ENCODE data around the gene MANF.
"Not testable (repeated sequence)": the region's sequence is repeated elsewhere in the genome, so short reads cannot be mapped to it uniquely, and the experiment has no call there.

MANF gene

DNA sequence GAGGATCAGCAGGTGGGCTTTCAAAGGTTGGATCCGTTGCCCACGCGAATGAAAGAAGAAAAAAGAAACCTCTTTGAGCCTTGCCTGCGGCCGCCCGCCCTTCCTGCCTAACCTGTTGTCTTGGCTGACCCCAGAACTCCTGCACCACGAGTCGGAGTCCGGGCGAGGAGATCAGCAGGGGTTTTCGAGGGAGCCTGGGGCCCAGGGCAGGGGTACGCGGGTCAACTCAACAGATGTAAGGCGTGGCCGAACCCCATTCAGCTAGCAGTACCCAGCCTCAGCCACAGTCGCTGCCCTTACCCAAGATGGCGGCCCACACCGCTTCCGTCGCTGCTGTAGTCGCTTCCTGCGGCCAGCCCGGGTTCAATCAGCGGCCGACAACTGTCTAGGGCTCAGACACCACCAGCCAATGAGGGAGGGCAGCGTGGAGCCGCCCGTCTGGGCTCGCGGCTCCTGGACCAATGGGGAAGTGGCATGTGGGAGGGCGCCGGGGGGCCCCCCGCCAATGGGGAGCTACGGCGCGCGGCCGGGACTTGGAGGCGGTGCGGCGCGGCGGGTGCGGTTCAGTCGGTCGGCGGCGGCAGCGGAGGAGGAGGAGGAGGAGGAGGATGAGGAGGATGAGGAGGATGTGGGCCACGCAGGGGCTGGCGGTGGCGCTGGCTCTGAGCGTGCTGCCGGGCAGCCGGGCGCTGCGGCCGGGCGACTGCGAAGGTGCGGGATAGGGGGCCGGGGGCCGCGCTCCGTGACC, at the start of gene MANF:
Gene MANF, plus strand, starts transcription at position 566 of the 748 bp plus-strand sequence. Its CDS starts 52 bp downstream, at position 618.
- DNase-seq, result peak; percentile 24

GRCh38 chr3:51336261-51336660, 48.8 kb upstream of the MANF start:
- DNase-seq, result no peak

DNA sequence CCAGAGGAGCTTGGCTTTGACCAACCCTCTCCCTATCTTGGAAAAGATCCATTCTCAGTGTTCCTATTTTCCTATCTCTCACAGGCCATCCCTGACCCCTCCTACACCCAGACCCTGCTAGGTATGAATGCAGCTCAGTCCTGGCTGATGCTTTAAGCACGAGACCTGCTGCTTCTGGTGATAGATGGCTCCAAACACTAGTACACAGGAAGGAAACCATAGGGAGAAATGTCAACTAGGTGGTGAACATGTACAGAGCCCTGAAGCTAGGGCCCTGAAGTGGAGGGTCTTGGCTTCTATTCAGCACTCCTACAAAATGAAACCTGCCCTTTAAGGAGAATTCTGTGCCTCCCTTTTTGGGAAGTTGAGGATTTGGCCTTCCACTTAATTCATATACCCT, 47.4 kb upstream of the MANF start:
- DNase-seq, result no peak

DNA sequence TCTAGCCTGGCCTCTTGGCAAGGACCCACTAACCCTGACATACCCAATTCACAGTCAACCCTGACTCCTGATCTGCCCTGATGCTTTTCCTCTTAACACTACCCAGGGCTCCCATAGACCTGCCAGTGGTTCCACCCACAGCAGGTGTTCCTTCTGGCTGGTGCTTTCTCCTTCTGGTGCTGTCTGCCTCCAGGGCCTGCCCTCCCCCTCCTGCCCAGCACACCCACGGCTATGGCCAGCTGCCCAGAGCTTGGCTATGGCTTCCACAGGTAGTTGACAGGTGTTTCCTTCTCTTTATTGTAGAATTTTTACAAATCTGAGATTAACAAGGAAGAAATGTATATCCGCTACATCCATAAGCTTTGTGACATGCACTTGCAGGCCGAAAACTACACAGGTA, 46.5 kb upstream of the MANF start:
- DNase-seq, result no peak

DNA sequence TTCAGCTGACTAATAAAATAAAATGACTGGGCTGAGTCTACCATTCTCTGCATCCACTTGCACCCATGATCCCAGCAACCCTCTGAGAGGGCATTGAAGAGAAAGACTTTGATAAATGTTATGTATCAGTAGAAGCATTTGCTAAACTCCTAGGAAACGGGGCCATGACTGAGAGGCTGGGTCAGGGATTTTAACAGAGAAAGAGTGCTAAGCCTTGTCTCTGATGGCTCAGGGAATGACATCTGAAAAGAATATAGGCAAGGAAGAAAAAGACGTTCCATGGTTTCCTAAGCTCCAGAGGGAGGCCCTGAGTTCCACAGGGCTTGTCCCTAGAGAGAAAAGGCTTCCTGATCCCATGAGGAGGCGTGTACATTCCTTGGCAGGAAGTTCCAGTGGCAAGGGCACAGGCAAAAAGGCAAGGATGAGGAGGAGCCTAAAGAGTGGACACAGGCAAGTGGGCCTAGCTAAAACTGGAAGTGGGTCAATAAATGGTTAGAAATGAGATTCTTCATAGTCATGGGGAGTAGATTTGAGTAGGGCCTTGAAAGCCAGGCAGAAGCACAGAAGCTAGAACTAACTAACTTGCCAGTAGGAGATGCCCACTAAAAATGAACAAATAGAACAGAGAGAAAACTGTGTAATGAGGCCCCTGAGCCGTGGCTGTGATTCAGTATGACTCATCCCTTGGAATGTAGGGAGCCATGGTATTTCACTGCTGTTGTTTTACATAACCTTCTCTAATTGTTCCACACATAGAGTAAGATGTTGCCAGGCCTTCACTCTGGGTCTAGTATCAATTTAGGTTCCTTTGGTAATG, 44.9 kb upstream of the MANF start:
- DNase-seq, result no peak

GRCh38 chr3:51340989-51341636, 44.0 kb upstream of the MANF start:
- DNase-seq, result no peak

GRCh38 chr3:51343918-51344687, 41.0 kb upstream of the MANF start:
- no peak for DNase-seq

DNA sequence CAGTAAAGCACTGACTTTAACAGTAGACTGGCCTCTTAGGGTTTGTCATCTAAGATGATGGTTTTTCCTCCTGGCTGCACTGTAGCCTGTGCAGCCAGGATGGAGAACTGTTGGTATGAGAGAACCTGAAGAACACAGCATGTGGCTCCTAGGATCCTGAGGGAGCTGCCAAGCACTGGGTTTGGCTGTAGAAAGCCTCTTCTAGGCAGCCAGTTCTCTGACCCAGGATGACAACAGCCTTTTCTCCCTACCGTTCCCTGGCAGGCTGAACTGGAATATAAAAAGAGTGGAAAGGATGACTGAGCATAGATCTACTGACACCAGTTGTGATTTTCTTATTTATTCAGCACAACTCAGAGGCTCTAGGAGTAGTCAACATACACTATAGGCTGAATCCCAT, 34.3 kb upstream of the MANF start:
- no peak for DNase-seq

- DNase-seq, result no peak
Measured at GRCh38 chr3:51353131-51353530, 32.0 kb upstream of the MANF start.

DNA sequence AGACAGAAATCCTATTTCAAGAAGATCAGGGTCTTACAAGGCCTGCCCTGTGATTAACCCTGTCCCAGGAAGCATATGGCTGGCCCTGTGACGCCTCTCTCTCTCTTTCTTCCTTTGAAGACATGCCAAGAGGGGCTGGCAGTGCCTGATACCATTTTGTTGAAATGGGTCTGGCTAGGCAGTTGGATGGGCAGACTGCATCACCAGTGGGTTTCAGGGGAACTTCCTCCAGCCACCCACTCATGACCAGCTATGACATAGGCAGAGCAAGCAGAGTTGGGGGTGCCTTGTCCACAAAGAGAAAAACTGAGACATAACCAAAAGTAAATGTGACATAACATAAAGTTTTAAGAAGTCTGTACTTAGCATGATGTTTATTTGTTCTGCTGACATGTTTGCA, 31.4 kb upstream of the MANF start:
- DNase-seq, result no peak

- no peak for DNase-seq
Measured at GRCh38 chr3:51354172-51354571, 30.9 kb upstream of the MANF start.

DNA sequence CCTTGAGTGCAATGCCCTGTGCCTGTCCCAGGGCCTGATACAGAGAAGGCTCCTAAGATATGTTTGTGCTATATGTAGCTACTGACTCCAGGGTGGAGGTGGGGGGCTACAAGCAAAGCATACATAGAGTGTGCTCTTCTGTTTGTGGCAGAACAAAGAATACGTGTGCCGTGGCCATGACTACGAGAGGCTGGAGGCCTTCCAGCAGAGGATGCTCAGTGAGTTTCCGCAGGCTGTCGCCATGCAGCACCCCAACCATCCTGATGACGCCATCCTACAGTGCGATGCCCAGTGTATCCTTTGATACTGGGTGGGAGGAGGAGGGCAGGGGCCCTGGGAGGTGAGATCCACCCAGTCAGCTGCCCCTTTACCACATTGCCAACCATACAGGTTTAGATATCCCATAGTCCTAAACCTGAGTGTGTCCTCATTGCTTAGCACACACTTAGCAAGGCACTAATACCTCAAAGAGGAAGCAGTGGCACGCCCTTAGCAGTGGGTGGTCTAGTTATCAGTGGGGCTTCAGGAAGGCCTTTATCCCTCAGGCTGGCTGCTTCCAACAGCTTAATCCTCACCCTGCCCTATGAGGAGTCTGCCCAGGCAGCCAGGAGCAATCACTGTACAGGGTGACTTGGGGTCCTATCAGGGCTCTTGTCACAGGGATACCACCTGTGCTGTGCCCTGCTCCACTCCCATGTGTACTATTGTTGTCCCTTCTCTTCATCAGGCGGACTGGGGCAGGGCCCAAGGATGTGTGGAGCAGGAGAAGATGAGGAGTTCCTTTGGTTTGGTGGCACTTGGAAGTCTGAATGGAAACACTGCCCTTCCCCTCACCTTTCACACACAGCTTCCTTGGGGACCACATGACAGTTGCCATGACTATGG, 30.1 kb upstream of the MANF start:
- DNase-seq, result no peak

DNA sequence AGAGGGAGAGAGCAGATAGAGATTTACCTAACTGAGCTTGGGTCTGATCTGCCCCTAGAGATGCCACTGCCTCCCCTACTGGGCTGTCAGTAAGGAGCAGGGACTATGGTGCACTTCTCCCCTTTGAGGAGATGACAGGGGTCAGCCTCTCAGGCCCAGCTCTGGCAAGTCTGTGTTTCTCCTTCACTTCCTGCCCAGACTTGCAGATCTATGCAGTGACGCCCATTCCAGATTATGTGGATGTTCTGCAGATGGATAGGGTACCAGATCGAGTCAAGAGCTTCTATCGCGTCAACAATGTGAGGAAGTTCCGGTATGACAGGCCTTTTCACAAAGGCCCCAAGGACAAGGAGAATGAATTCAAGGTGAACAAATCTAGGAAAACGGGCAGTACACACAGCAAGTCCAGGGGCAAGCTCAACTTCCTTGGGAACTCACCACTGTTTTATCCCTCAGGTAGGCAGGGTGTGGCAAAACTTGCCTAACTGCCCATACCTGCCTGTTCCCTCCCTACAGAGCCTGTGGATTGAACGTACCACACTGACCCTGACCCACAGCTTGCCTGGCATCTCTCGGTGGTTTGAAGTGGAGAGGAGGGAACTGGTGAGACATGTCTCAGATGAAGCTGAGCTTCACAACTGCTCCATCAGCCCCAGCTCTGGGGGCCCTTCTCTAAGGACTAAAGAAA, 29.1 kb upstream of the MANF start:
- DNase-seq, result no peak

- no peak for DNase-seq
Measured at GRCh38 chr3:51357856-51358255, 27.2 kb upstream of the MANF start.

DNA sequence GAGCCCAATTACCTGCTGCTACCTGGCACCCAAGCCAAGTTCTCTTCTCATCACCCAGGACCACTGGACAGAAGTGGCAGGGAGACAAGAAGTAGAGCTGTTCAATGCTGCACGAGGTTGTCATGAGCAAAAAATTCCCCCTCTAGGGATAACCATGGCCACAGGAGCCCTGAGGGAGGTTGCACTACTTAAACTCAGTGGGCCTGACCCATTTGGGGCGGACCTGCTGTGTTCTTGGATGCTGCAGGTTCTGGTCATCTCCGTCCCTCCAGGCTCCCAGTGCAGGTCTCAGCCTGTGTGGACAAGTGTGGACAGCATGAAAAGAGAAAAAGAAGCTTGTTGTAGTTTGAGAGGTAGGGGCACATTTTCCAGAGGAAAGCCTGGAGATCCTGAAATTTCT, 26.1 kb upstream of the MANF start:
- no peak for DNase-seq

GRCh38 chr3:51360806-51361205, 24.3 kb upstream of the MANF start:
- no peak for DNase-seq

- DNase-seq, result no peak
Measured at GRCh38 chr3:51361746-51362145, 23.3 kb upstream of the MANF start.

DNA sequence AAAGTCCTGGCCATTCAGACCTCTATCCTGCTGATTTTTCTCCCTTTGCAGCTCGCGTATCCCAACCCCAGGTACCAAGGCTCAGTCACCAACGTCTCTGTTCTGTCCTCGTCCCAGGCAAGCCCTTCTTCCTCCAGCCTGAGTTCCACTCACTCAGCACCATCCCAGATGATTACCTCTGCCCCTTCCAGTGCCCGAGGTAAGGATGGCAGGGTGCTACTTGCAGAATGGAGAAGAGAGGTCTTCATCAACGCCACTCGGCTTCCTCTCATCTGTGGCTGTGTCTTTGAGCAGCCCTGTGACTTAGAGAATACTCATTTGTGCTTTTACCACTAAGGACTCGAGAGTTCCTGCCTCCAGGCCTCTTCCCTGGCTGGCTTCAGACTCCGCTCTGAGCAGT, 22.6 kb upstream of the MANF start:
- DNase-seq, result no peak

GRCh38 chr3:51368276-51368675, 16.8 kb upstream of the MANF start:
- DNase-seq, result not testable (repeated sequence)

DNA sequence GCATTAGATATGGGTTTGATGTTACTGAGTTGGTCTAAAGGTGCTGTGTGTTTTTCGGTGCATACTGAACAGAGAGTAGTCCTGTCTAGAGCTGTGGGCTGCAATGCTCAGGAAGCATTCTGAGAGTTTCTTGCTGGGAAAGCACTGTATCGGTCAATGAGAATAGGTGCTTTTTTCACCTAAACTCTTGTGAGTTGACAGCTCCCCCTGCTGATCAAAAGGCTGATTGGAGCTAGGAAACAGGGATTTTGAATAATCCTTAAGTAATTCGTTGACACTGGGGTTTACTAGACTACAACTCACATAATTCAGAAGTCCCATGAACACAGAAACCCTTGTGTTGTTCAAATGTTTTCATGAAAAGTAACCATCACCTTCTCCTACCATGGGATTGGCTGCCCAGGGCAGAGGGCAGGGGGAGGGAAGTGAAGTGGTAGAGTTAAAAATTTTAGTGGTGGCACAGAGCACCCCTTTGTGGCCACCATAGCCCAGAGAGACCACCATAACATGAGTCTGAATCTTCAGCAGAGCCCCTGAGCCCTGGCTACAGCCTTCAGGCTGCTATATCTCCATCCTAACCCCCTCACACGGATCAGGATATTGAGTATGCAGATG, 13.0 kb upstream of the MANF start:
- DNase-seq, result no peak

Data from NCI-H187 treated with DMSO at 0.1 percent for 48 hours (cell line).